CD4-positive, alpha-beta T cell treated with Interleukin-21 for 1 hour (primary cell): Measurements from ENCODE around the gene MED12L.

Source experiments
- DNase-seq: peaks from one replicate; pipeline ENCODE4 v3.0.0-alpha.2; 2020

The MED12L gene

GRCh38 chr3:151330379-151330778, 244.9 kb downstream of the MED12L start:
- no peak for DNase-seq

GRCh38 chr3:151330899-151331298, 245.4 kb downstream of the MED12L start:
- DNase-seq, result no peak

GRCh38 chr3:151331696-151332095, 246.2 kb downstream of the MED12L start:
- no peak for DNase-seq

GRCh38 chr3:151345859-151346258, 260.4 kb downstream of the MED12L start:
- DNase-seq, result no peak

GRCh38 chr3:151346292-151346691, 260.8 kb downstream of the MED12L start:
- no peak for DNase-seq

- DNase-seq, result no peak
These were observed 262.0 kb downstream of the MED12L start for GRCh38 chr3:151347432-151347831.

- no peak for DNase-seq
These were observed 265.2 kb downstream of the MED12L start for GRCh38 chr3:151350656-151351055.

GRCh38 chr3:151351219-151351618, 265.8 kb downstream of the MED12L start:
- DNase-seq, result no peak

GRCh38 chr3:151351648-151352047, 266.2 kb downstream of the MED12L start:
- no peak for DNase-seq

- no peak for DNase-seq
These were observed 271.5 kb downstream of the MED12L start for GRCh38 chr3:151356794-151357462.

- no peak for DNase-seq
These were observed 272.0 kb downstream of the MED12L start for GRCh38 chr3:151357463-151357850.

GRCh38 chr3:151362751-151363174, 277.3 kb downstream of the MED12L start:
- DNase-seq, result no peak

- no peak for DNase-seq
These were observed 281.5 kb downstream of the MED12L start for GRCh38 chr3:151366993-151367392.

- DNase-seq, result no peak
These were observed 282.0 kb downstream of the MED12L start for GRCh38 chr3:151367448-151367847.

GRCh38 chr3:151371526-151371925, 286.1 kb downstream of the MED12L start:
- no peak for DNase-seq

- no peak for DNase-seq
These were observed 286.8 kb downstream of the MED12L start for GRCh38 chr3:151372063-151372820.

GRCh38 chr3:151377768-151378385, 292.4 kb downstream of the MED12L start:
- DNase-seq, result no peak

GRCh38 chr3:151379083-151379734, 293.7 kb downstream of the MED12L start:
- no peak for DNase-seq

- no peak for DNase-seq
These were observed 297.2 kb downstream of the MED12L start for GRCh38 chr3:151382671-151383070.

- no peak for DNase-seq
These were observed 297.6 kb downstream of the MED12L start for GRCh38 chr3:151383111-151383510.

GRCh38 chr3:151383956-151384355, 298.5 kb downstream of the MED12L start:
- no peak for DNase-seq

- no peak for DNase-seq
These were observed 299.3 kb downstream of the MED12L start, which contains the start of gene P2RY12 for GRCh38 chr3:151384741-151385174. P2RY12 (minus strand) TSS chr3:151384753; CDS start chr3:151338845, 45,908 bp downstream.

GRCh38 chr3:151386056-151386455, 300.6 kb downstream of the MED12L start:
- no peak for DNase-seq
